ENCODE results near the gene CYLD. TPM values are rescaled to one million over a fixed set of nuclear protein-coding genes. Genes with fewer than 3 reads are reported as not detected.

The CYLD gene
- total RNA-seq, 2 donors from 2014 or later = 194 to 222 TPM

GRCh38 chr16:50841081-50841886 lies 99.4 kb downstream of the CYLD start:
- Mint-ChIP-seq H3K27me3 (ENCODE audit: low read depth) (peaks cover 25% of the 10 kb centered on the region), H3K4me3 (peak overlapping the region; percentile 51 to 68), H3K4me1 (ENCODE audit: low read depth) (peaks cover 32% of the 10 kb centered on the region), H3K27ac (no peak overlapping the region), H3K36me3 (ENCODE audit: insufficient read depth in 2 of 2) (no peaks in the 10 kb centered on the region), H3K9me3 (no peaks in the 10 kb centered on the region)
- DNase-seq (peak; percentile 32 to 43), ATAC-seq (replicated peaks in 1 of 2) (peak; percentile 57)

GRCh38 chr16:50842013-50842505 lies 100.2 kb downstream of the CYLD start:
- no peak for DNase-seq
- Mint-ChIP-seq H3K36me3 (ENCODE audit: insufficient read depth in 2 of 2) (no peaks in the 10 kb centered on the region), H3K27ac (no peak overlapping the region), H3K9me3 (no peaks in the 10 kb centered on the region), H3K4me1 (ENCODE audit: low read depth) (peaks cover 32% of the 10 kb centered on the region), H3K4me3 (peak overlapping the region; percentile 51 to 74), H3K27me3 (ENCODE audit: low read depth) (peaks cover 25% of the 10 kb centered on the region)
- no peak for ATAC-seq (replicated peaks in 1 of 2)

GRCh38 chr16:50842589-50842988 lies 100.7 kb downstream of the CYLD start:
- H3K36me3 Mint-ChIP-seq (ENCODE audit: insufficient read depth in 2 of 2) = no peaks in the 10 kb centered on the region
- no peaks in the 10 kb centered on the region for H3K9me3 Mint-ChIP-seq
- H3K27ac Mint-ChIP-seq = no peak overlapping the region
- H3K4me1 Mint-ChIP-seq (ENCODE audit: low read depth) = peaks cover 32% of the 10 kb centered on the region
- peak overlapping the region; percentile 43 to 74 for H3K4me3 Mint-ChIP-seq
- ATAC-seq (replicated peaks in 1 of 2) (peak; percentile 96 to 97), DNase-seq (peak; percentile 38 to 47)
- H3K27me3 Mint-ChIP-seq (ENCODE audit: low read depth) = peaks cover 25% of the 10 kb centered on the region

- no peak overlapping the region for H3K27ac Mint-ChIP-seq
- DNase-seq = no peak
- H3K9me3 Mint-ChIP-seq = no peaks in the 10 kb centered on the region
- H3K4me1 Mint-ChIP-seq (ENCODE audit: low read depth) = peaks cover 24% of the 10 kb centered on the region
- H3K36me3 Mint-ChIP-seq (ENCODE audit: insufficient read depth in 2 of 2) = no peaks in the 10 kb centered on the region
- H3K27me3 Mint-ChIP-seq (ENCODE audit: low read depth) = peaks cover 25% of the 10 kb centered on the region
- H3K4me3 Mint-ChIP-seq = no peak overlapping the region
- no peak for ATAC-seq (replicated peaks in 1 of 2)
These were observed 103.0 kb downstream of the CYLD start for GRCh38 chr16:50844840-50845239.

GRCh38 chr16:50845296-50845695 lies 103.4 kb downstream of the CYLD start:
- Mint-ChIP-seq H3K27me3 (ENCODE audit: low read depth) (peaks cover 25% of the 10 kb centered on the region), H3K4me3 (no peak overlapping the region), H3K4me1 (ENCODE audit: low read depth) (peaks cover 24% of the 10 kb centered on the region), H3K9me3 (no peaks in the 10 kb centered on the region), H3K27ac (no peak overlapping the region), H3K36me3 (ENCODE audit: insufficient read depth in 2 of 2) (no peaks in the 10 kb centered on the region)
- DNase-seq (no peak), ATAC-seq (replicated peaks in 1 of 2) (no peak)

GRCh38 chr16:50846511-50846910 lies 104.6 kb downstream of the CYLD start:
- ATAC-seq (replicated peaks in 1 of 2) (no peak), DNase-seq (no peak)
- H3K36me3 Mint-ChIP-seq (ENCODE audit: insufficient read depth in 2 of 2) = no peaks in the 10 kb centered on the region
- H3K4me3 Mint-ChIP-seq = no peak overlapping the region
- H3K4me1 Mint-ChIP-seq (ENCODE audit: low read depth) = peaks cover 16% of the 10 kb centered on the region
- peaks cover 31% of the 10 kb centered on the region for H3K27me3 Mint-ChIP-seq (ENCODE audit: low read depth)
- H3K9me3 Mint-ChIP-seq = no peaks in the 10 kb centered on the region
- H3K27ac Mint-ChIP-seq = no peak overlapping the region

- Mint-ChIP-seq H3K27ac (no peak overlapping the region), H3K27me3 (ENCODE audit: low read depth) (peaks cover 28% of the 10 kb centered on the region), H3K36me3 (ENCODE audit: insufficient read depth in 2 of 2) (no peaks in the 10 kb centered on the region), H3K4me3 (no peak overlapping the region), H3K9me3 (no peaks in the 10 kb centered on the region), H3K4me1 (ENCODE audit: low read depth) (peaks cover 10% of the 10 kb centered on the region)
- DNase-seq (no peak), ATAC-seq (replicated peaks in 1 of 2) (no peak)
These were observed 105.3 kb downstream of the CYLD start for GRCh38 chr16:50847166-50847565.

GRCh38 chr16:50848755-50849514 lies 107.0 kb downstream of the CYLD start:
- H3K9me3 Mint-ChIP-seq = no peaks in the 10 kb centered on the region
- H3K27me3 Mint-ChIP-seq (ENCODE audit: low read depth) = peaks cover 17% of the 10 kb centered on the region
- no peaks in the 10 kb centered on the region for H3K36me3 Mint-ChIP-seq (ENCODE audit: insufficient read depth in 2 of 2)
- H3K4me3 Mint-ChIP-seq = no peak overlapping the region
- no peaks in the 10 kb centered on the region for H3K4me1 Mint-ChIP-seq (ENCODE audit: low read depth)
- no peak overlapping the region for H3K27ac Mint-ChIP-seq
- no peak for DNase-seq
- ATAC-seq (replicated peaks in 1 of 2) = no peak

Other genes with a start within 250 kb of the CYLD start
- gene NKD1, start 193.7 kb upstream of the CYLD start, total RNA-seq = 1 to 10 TPM in 1 of 2 donors, under 1 TPM in 1; 0.96 to 2.4 TPM
- 10 to 100 TPM; 45.2 to 49.9 TPM for gene SNX20, start 60.8 kb upstream of the CYLD start, total RNA-seq
- 10 to 100 TPM; 11.3 to 13.0 TPM for gene NOD2, start 48.5 kb upstream of the CYLD start, total RNA-seq